ENCODE results near the gene TTF2. TPM values are rescaled to one million over a fixed set of nuclear protein-coding genes. Genes with fewer than 3 reads are reported as not detected.

TTF2 gene
- total RNA-seq, 4 donors from 2014 or later: 11.1 to 17.0 (median 14.2) TPM

GRCh38 chr1:117135329-117135728, 75.2 kb downstream of the TTF2 start:
- no peak for TF ChIP-seq CTCF (IDR thresholded peaks at IDR 0.05; ENCODE audit: low read depth)

GRCh38 chr1:117136749-117137148, 76.6 kb downstream of the TTF2 start:
- no peak for TF ChIP-seq CTCF (IDR thresholded peaks at IDR 0.05; ENCODE audit: low read depth)

- no peak for TF ChIP-seq CTCF (IDR thresholded peaks at IDR 0.05; ENCODE audit: low read depth)
These were observed 77.2 kb downstream of the TTF2 start for GRCh38 chr1:117137281-117137855.

GRCh38 chr1:117138106-117138505, 78.0 kb downstream of the TTF2 start:
- TF ChIP-seq CTCF (IDR thresholded peaks at IDR 0.05; ENCODE audit: low read depth): no peak

- TF ChIP-seq CTCF (IDR thresholded peaks at IDR 0.05; ENCODE audit: low read depth): no peak
These were observed 78.4 kb downstream of the TTF2 start for GRCh38 chr1:117138561-117138960.

GRCh38 chr1:117142200-117142599, 82.1 kb downstream of the TTF2 start:
- no peak for TF ChIP-seq CTCF (IDR thresholded peaks at IDR 0.05; ENCODE audit: low read depth)

GRCh38 chr1:117143172-117143571, 83.0 kb downstream of the TTF2 start:
- no peak for TF ChIP-seq CTCF (IDR thresholded peaks at IDR 0.05; ENCODE audit: low read depth)

Data from subcutaneous adipose tissue (tissue), 4 donors.